Tibial nerve (tissue), 4 donors: ENCODE results near the gene SPATA33.

Source experiments
- EP300 ChIP-seq, 2 donors: sonication (generic); formaldehyde crosslinking; IDR thresholded peaks; one replicate each; pipeline ENCODE4 v1.6.1; 2017; ENCODE audit warnings: antibody characterized with exemption in 2 of 2, mild to moderate bottlenecking in 1 of 2
- POLR2A ChIP-seq, 2 donors: fragments of 450-650 bp; IDR thresholded peaks; one replicate each; pipeline ENCODE4 v1.6.1; 2017; ENCODE audit warnings: antibody characterized with exemption in 2 of 2, mild to moderate bottlenecking in 2 of 2, moderate library complexity in 2 of 2
- TF ChIP-seq, protein P1 (sequence below), 5 experiments: fragments of 200-600 bp in 3 of 5; fragments of 450-650 bp in 2 of 5; sonication (generic) in 3 of 5; IDR thresholded peaks; one replicate each; pipeline ENCODE4 v1.5.1; 2016 to 2019; ENCODE audit warnings: antibody characterized with exemption in 5 of 5, mild to moderate bottlenecking in 3 of 5, moderate library complexity in 2 of 5

DNA sequence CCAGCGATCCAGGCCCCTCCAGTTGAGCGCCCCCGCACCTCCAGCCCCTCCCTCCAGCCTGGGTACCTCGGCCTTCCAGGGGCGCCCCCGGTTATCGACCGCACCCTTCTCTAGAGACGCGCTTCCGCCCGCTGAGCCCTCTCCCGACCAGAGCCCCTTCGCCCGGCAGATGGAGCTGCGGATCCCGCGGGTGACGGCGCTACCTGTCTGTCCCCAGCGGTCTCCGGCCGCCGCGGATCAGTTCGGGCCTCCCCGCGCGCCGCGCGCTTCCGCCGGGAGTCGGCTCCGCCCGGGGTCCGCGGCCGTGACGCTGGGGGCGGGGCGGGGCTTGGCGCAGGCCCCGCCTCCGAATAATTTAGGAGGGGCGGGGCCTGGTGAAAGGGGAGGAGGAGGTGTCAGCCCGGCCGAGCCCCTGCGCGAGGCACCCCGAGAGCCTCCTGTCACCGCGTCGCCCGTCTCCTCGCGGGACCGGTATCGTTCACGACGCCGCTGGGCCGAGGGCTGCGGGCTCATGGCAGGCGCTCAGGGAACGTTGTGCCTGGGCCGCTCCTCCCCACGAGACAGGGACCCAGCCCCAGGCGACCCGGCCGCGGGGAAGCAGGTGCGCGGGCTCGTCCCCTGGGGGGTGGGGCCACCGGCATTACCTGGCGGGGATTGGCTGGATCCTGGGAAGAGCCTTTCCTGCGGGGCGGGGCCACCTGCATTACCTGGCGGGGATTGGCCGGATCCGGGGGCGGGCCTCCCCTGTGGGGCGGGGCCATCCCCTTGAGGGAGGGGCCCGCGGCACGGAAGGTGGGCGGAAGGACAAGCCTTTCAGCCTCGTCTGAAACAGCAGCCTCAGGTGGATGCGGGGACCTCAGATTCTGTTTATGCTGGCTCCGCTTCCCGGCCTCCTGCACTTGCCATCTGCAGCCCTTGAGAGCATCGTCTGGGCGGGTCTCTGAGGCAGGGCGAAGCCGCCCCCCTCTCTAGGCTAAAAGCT is 44.1 kb downstream of the SPATA33 start, which contains the start of gene SPATA2L:
- TF ChIP-seq, protein P1, sequence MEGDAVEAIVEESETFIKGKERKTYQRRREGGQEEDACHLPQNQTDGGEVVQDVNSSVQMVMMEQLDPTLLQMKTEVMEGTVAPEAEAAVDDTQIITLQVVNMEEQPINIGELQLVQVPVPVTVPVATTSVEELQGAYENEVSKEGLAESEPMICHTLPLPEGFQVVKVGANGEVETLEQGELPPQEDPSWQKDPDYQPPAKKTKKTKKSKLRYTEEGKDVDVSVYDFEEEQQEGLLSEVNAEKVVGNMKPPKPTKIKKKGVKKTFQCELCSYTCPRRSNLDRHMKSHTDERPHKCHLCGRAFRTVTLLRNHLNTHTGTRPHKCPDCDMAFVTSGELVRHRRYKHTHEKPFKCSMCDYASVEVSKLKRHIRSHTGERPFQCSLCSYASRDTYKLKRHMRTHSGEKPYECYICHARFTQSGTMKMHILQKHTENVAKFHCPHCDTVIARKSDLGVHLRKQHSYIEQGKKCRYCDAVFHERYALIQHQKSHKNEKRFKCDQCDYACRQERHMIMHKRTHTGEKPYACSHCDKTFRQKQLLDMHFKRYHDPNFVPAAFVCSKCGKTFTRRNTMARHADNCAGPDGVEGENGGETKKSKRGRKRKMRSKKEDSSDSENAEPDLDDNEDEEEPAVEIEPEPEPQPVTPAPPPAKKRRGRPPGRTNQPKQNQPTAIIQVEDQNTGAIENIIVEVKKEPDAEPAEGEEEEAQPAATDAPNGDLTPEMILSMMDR (IDR thresholded peaks at IDR 0.05), result peak in 3 of 5 experiments; percentile 8 to 28 (median 24)
- TF ChIP-seq POLR2A (IDR thresholded peaks at IDR 0.05) (peak; percentile 77 to 96), EP300 (IDR thresholded peaks at IDR 0.05) (peak; percentile 36 to 87)
